ENCODE data around the gene GPATCH8. TPM values are rescaled to one million over a fixed set of nuclear protein-coding genes. Genes with fewer than 3 reads are reported as not detected.

The GPATCH8 gene
- total RNA-seq, 1 donor from 2014 or later = 40.7 TPM

- Histone ChIP-seq H3K36me3 (peaks cover 17% of the 10 kb centered on the region), H3K4me1 (no peaks in the 10 kb centered on the region), H3K4me3 (no peak overlapping the region), H3K27ac (no peak overlapping the region), H3K9me3 (no peaks in the 10 kb centered on the region), H3K27me3 (no peaks in the 10 kb centered on the region)
- ATAC-seq = no peak
- intact Hi-C loops (cut with DNase I) = no loop called here
- TF ChIP-seq CTCF (IDR thresholded peaks at IDR 0.05) = no peak
- DNase-seq = no peak
Observed at GRCh38 chr17:44473367-44473766, 29.8 kb downstream of the GPATCH8 start.

DNA sequence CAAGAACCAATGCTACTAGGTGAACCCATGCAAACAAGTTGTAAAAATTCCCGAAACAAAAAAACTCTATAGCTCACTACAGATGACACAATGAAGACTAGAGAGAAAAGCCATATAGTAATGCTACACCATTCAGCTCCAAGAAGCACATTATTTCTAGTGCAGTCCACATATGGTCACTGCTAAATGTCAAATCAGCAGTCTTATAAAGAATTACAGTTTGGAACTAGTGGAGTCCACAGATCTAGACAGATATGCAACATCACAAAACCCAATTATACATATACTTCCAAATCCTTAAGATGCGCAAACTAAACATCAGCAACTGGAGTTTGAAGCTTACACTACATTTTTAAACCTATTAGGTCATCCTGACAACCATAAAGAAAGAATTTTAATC lies 33.5 kb downstream of the GPATCH8 start:
- no peaks in the 10 kb centered on the region for H3K27me3 ChIP-seq
- TF ChIP-seq CTCF (IDR thresholded peaks at IDR 0.05) = no peak
- H3K9me3 ChIP-seq = peaks cover 5% of the 10 kb centered on the region
- no peak overlapping the region for H3K27ac ChIP-seq
- ATAC-seq (no peak), DNase-seq (no peak)
- H3K4me1 ChIP-seq = peaks cover 9% of the 10 kb centered on the region
- no peak overlapping the region for H3K4me3 ChIP-seq
- H3K36me3 ChIP-seq = peaks cover 17% of the 10 kb centered on the region
- intact Hi-C loops (cut with DNase I) = no loop called here

DNA sequence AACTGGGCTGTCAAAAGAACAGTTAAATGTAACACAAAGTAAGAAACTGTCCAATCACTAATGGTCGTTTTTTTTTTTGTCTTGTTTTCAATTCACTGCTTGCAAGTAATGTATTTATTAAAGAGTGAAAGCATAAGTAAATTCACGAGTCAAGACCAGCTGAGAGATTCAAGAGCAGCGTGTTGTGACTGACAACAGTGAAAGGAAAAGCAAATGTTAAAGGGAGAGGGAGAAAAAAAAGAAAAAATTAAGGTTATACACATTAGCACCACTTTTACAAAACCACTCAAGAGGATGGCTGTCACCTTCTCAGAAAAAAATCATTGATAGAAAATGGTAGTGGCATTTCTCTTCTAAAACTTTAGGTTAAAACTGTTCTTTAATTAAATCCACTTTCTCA lies 36.1 kb downstream of the GPATCH8 start:
- peaks cover 6% of the 10 kb centered on the region for H3K36me3 ChIP-seq
- intact Hi-C loops (cut with DNase I) = no loop called here
- H3K27ac ChIP-seq = no peak overlapping the region
- peaks cover 19% of the 10 kb centered on the region for H3K4me1 ChIP-seq
- H3K27me3 ChIP-seq = no peaks in the 10 kb centered on the region
- DNase-seq (no peak), ATAC-seq (no peak)
- H3K9me3 ChIP-seq = peaks cover 5% of the 10 kb centered on the region
- no peak overlapping the region for H3K4me3 ChIP-seq
- no peak for TF ChIP-seq CTCF (IDR thresholded peaks at IDR 0.05)

DNA sequence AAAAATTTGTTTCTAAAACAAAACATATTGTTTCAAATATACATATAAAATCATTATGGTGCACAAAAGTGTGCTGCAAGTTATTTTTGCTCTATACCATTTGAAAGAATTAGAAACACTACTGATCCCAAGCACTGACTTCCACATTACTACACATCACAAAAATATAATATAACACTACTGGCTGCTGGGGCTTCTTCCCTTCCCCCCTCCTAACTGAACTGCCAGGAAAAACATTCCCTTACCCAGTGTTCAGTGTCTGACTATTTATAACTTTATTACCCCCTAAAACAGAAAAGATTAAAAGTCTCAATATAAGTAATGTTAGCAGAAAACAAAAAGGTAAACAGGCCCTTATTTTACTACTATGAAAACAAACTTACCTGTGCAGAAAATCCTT lies 36.9 kb downstream of the GPATCH8 start:
- ATAC-seq = no peak
- Histone ChIP-seq H3K4me3 (no peak overlapping the region), H3K27ac (no peak overlapping the region), H3K36me3 (peaks cover 8% of the 10 kb centered on the region), H3K4me1 (peaks cover 19% of the 10 kb centered on the region), H3K9me3 (peaks cover 5% of the 10 kb centered on the region), H3K27me3 (no peaks in the 10 kb centered on the region)
- no peak for DNase-seq
- intact Hi-C loops (cut with DNase I) = no loop called here
- TF ChIP-seq CTCF (IDR thresholded peaks at IDR 0.05) = no peak

DNA sequence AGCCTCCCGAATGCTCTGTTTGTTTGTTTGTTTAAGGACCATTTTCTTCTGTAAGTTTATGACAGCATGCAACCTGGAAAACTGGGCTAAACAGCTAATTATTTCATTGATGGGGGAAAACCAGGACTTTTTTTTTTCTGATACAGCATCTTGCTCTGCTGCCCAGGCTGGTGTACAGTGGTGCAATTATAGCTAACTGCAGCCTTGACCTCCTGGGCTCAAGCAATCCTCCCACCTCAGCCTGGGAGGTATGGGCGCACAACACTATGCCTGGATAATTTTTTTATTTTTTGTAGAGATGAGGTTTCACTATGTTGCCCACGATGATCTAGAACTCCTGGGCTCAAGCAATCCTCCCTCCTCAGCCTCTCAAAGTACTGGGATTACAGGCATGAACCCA lies 37.3 kb downstream of the GPATCH8 start:
- TF ChIP-seq CTCF (IDR thresholded peaks at IDR 0.05) = no peak
- no peak for DNase-seq
- Histone ChIP-seq H3K4me3 (no peak overlapping the region), H3K27ac (no peak overlapping the region), H3K36me3 (peaks cover 8% of the 10 kb centered on the region), H3K27me3 (no peaks in the 10 kb centered on the region), H3K9me3 (peaks cover 5% of the 10 kb centered on the region), H3K4me1 (peaks cover 19% of the 10 kb centered on the region)
- intact Hi-C loops (cut with DNase I) = no loop called here
- ATAC-seq = no peak

DNA sequence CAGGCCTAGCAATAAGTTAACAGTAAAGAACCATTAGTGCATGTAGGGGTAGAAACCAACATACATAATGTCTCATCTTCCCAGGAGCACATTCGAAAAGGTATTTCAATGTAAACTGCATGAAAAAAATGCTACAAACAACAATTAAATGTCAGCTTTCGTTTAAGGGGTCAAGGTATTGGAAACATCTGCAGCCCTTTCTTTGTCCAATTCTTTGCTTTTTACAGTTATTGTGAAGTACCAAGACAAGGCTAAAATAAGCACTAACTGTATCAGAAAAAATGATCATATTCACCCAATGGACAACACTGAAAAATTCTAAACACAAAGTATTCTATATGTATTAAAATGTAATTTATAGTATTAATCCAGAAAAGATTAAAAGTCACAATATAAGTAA lies 37.9 kb downstream of the GPATCH8 start:
- no peak for ATAC-seq
- intact Hi-C loops (cut with DNase I) = no loop called here
- Histone ChIP-seq H3K9me3 (peaks cover 5% of the 10 kb centered on the region), H3K27ac (no peak overlapping the region), H3K27me3 (no peaks in the 10 kb centered on the region), H3K36me3 (peaks cover 8% of the 10 kb centered on the region), H3K4me3 (no peak overlapping the region), H3K4me1 (peaks cover 19% of the 10 kb centered on the region)
- no peak for TF ChIP-seq CTCF (IDR thresholded peaks at IDR 0.05)
- no peak for DNase-seq

Measured in upper lobe of right lung (tissue), 1 donor.